ENCODE data around the gene DHPS.
A peak's percentile ranks its signal among the peaks of the same experiment; 100 is the strongest.
"Not testable (repeated sequence)": the region's sequence is repeated elsewhere in the genome, so short reads cannot be mapped to it uniquely, and the experiment has no call there.

Gene DHPS

GRCh38 chr19:12681074-12681987 lies at the start of gene DHPS:
TSS of gene DHPS (minus strand) at chr19:12681880. CDS start at chr19:12681766, 114 bp downstream.
- DNase-seq (ENCODE audit: low spot score), result peak; percentile 98

GRCh38 chr19:12731337-12731736 lies 49.7 kb upstream of the DHPS start:
- no peak for DNase-seq (ENCODE audit: low spot score)

- no peak for DNase-seq (ENCODE audit: low spot score)
Observed at GRCh38 chr19:12730064-12730463, 48.4 kb upstream of the DHPS start.

- no peak for DNase-seq (ENCODE audit: low spot score)
Observed at GRCh38 chr19:12727745-12728433, 46.2 kb upstream of the DHPS start.

GRCh38 chr19:12726988-12727316 lies 45.3 kb upstream of the DHPS start:
- DNase-seq (ENCODE audit: low spot score), result no peak

- DNase-seq (ENCODE audit: low spot score), result not testable (repeated sequence)
Observed at GRCh38 chr19:12725612-12726011, 43.9 kb upstream of the DHPS start.

- DNase-seq (ENCODE audit: low spot score), result peak; percentile 46
Observed at GRCh38 chr19:12723641-12724426, 42.2 kb upstream of the DHPS start, which contains the start of gene TNPO2. TSS of gene TNPO2 (minus strand) at chr19:12723932. CDS start at chr19:12720977, 2,955 bp downstream.

- DNase-seq (ENCODE audit: low spot score), result no peak
Observed at GRCh38 chr19:12723381-12723640, 41.6 kb upstream of the DHPS start.

- peak; percentile 99 for DNase-seq (ENCODE audit: low spot score)
Observed at GRCh38 chr19:12722566-12723380, 41.1 kb upstream of the DHPS start.

GRCh38 chr19:12721656-12722565 lies 40.2 kb upstream of the DHPS start:
- peak; percentile 49 for DNase-seq (ENCODE audit: low spot score)

GRCh38 chr19:12720851-12721655 lies 39.4 kb upstream of the DHPS start:
- DNase-seq (ENCODE audit: low spot score), result no peak

- DNase-seq (ENCODE audit: low spot score), result no peak
Observed at GRCh38 chr19:12720296-12720695, 38.6 kb upstream of the DHPS start.

- no peak for DNase-seq (ENCODE audit: low spot score)
Observed at GRCh38 chr19:12715929-12716328, 34.2 kb upstream of the DHPS start.

GRCh38 chr19:12715102-12715501 lies 33.4 kb upstream of the DHPS start:
- no peak for DNase-seq (ENCODE audit: low spot score)

- not testable (repeated sequence) for DNase-seq (ENCODE audit: low spot score)
Observed at GRCh38 chr19:12713304-12713703, 31.6 kb upstream of the DHPS start.

GRCh38 chr19:12712077-12712476 lies 30.4 kb upstream of the DHPS start:
- not testable (repeated sequence) for DNase-seq (ENCODE audit: low spot score)

GRCh38 chr19:12711187-12711586 lies 29.5 kb upstream of the DHPS start:
- DNase-seq (ENCODE audit: low spot score), result no peak

- no peak for DNase-seq (ENCODE audit: low spot score)
Observed at GRCh38 chr19:12708641-12709040, 27.0 kb upstream of the DHPS start.

- no peak for DNase-seq (ENCODE audit: low spot score)
Observed at GRCh38 chr19:12706332-12706718, 24.6 kb upstream of the DHPS start.

Data from hematopoietic multipotent progenitor cell treated with erythropoietin and hydrocortisone succinate and interleukin-3 and kit ligand, for 15 days (in vitro differentiated cells).